ENCODE results near the gene PIK3R6.

DNA sequence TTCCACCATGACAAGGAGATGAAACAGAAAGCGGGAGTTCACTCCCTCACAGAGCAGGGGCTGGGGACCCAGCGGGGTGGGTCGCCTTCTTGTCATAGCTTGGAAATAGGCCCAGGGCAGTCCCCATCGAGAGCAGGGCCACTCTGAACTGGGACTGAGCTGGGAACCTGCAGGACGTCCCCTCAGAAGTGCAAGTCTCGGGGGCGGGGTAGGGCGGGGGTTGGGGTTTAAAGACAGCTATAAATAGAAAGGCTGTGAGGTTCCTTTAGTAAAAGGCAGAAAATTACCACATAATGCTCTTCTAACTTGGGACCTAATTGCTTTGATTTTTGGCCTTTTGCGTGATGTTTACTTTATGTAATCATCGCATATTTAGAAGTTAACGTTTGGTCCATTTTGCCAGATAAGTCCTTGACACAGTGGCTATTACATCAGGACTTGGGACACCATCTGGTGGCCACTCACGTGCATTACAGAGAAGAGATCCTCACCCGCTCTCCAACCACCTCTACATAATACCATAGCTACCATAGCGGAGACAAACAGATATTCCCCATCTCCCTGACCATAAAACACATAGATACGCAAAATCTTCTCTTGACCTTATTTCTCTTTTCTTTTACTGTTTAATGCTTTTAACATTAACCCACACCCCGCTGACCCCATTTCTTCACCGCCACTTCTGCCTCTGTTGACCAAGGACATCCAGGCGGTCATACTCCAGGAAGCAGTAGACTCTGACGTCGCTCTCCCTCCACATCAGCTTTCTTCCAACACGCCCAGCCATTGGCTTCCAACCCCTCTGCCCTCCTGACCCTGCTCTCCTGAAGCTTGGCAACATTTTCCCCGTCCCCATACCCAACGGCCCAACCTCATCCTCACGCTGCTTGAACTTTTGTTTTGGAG, 27.5 kb upstream of the PIK3R6 start:
- TF ChIP-seq, protein P1, sequence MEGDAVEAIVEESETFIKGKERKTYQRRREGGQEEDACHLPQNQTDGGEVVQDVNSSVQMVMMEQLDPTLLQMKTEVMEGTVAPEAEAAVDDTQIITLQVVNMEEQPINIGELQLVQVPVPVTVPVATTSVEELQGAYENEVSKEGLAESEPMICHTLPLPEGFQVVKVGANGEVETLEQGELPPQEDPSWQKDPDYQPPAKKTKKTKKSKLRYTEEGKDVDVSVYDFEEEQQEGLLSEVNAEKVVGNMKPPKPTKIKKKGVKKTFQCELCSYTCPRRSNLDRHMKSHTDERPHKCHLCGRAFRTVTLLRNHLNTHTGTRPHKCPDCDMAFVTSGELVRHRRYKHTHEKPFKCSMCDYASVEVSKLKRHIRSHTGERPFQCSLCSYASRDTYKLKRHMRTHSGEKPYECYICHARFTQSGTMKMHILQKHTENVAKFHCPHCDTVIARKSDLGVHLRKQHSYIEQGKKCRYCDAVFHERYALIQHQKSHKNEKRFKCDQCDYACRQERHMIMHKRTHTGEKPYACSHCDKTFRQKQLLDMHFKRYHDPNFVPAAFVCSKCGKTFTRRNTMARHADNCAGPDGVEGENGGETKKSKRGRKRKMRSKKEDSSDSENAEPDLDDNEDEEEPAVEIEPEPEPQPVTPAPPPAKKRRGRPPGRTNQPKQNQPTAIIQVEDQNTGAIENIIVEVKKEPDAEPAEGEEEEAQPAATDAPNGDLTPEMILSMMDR (CRISPR knock-in tag; IDR thresholded peaks at IDR 0.05) = peak; percentile 82
- TF ChIP-seq, protein P2, sequence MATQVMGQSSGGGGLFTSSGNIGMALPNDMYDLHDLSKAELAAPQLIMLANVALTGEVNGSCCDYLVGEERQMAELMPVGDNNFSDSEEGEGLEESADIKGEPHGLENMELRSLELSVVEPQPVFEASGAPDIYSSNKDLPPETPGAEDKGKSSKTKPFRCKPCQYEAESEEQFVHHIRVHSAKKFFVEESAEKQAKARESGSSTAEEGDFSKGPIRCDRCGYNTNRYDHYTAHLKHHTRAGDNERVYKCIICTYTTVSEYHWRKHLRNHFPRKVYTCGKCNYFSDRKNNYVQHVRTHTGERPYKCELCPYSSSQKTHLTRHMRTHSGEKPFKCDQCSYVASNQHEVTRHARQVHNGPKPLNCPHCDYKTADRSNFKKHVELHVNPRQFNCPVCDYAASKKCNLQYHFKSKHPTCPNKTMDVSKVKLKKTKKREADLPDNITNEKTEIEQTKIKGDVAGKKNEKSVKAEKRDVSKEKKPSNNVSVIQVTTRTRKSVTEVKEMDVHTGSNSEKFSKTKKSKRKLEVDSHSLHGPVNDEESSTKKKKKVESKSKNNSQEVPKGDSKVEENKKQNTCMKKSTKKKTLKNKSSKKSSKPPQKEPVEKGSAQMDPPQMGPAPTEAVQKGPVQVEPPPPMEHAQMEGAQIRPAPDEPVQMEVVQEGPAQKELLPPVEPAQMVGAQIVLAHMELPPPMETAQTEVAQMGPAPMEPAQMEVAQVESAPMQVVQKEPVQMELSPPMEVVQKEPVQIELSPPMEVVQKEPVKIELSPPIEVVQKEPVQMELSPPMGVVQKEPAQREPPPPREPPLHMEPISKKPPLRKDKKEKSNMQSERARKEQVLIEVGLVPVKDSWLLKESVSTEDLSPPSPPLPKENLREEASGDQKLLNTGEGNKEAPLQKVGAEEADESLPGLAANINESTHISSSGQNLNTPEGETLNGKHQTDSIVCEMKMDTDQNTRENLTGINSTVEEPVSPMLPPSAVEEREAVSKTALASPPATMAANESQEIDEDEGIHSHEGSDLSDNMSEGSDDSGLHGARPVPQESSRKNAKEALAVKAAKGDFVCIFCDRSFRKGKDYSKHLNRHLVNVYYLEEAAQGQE (IDR thresholded peaks at IDR 0.05; ENCODE audit: borderline replicate concordance in 1 of 2, low read depth in 1 of 2, low read length in 2 of 2) = no peak
- TF ChIP-seq ZNF256 (CRISPR knock-in tag; conservative IDR thresholded peaks at IDR 0.05) (no peak), ERF (CRISPR knock-in tag; IDR thresholded peaks at IDR 0.05) (no peak)

Data from HepG2 (cell line).